ENCODE results near the gene NTNG1.

DNA sequence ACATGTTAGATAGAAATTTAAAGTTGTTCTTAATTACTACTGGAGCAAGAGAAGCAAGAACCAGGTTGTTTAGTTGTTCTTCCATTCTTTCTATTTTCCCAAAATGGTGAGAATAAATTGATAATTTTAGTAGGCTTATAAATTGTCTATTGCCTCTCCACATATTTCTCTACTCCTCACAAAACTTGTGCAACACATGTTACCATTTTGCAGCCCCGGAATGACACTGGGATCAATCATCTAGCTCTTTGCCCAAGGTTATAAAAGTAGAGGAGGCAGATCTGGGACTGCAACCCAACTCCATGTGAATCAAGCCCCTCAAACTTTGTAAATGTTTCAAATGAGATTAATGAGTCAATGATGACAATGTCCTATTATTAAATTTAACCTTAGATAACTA is 49.4 kb upstream of the NTNG1 start:
- TF ChIP-seq, protein P1, sequence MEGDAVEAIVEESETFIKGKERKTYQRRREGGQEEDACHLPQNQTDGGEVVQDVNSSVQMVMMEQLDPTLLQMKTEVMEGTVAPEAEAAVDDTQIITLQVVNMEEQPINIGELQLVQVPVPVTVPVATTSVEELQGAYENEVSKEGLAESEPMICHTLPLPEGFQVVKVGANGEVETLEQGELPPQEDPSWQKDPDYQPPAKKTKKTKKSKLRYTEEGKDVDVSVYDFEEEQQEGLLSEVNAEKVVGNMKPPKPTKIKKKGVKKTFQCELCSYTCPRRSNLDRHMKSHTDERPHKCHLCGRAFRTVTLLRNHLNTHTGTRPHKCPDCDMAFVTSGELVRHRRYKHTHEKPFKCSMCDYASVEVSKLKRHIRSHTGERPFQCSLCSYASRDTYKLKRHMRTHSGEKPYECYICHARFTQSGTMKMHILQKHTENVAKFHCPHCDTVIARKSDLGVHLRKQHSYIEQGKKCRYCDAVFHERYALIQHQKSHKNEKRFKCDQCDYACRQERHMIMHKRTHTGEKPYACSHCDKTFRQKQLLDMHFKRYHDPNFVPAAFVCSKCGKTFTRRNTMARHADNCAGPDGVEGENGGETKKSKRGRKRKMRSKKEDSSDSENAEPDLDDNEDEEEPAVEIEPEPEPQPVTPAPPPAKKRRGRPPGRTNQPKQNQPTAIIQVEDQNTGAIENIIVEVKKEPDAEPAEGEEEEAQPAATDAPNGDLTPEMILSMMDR (IDR thresholded peaks at IDR 0.05) = no peak
- no peak for TF ChIP-seq POLR2A (IDR thresholded peaks at IDR 0.05)
